DND-41 (cell line): Measurements from ENCODE around the gene ACSM6.

Experiments used
- EZH2 ChIP-seq: IDR thresholded peaks from 3 replicates; pipeline ENCODE4 v1.6.1; 2012; ENCODE audit warnings: borderline replicate concordance, low read depth, mild to moderate bottlenecking, moderate library complexity, low read length, inconsistent platforms; ENCODE audit not compliant: severe bottlenecking
- TF ChIP-seq, protein P1 (sequence below): IDR thresholded peaks from 2 replicates; pipeline ENCODE4 v1.5.1; 2012; ENCODE audit warnings: borderline replicate concordance, low read length, moderate library complexity, mild to moderate bottlenecking; ENCODE audit not compliant: poor library complexity, severe bottlenecking; ENCODE audit errors: extremely low read depth

DNA sequence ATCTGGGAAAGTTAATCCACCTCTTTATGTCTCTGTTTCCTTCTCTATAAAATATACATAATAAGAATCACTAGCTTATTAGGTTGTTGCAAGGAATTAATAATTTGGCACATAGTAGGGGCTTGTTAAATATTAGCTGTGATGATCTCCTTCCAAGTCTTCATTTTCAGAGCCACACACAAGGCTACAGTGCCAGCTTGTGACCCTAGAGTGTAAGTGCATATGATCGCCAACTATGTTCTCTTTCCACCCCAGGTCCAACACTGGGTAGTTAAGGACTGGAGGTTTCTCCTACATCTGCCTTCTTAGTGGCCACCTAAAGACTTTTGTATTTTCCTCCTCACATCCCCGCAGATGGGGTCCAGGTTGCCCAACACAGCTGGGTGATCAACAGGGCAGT, 17.9 kb upstream of the ACSM6 start:
- TF ChIP-seq EZH2 = no peak
- TF ChIP-seq, protein P1, sequence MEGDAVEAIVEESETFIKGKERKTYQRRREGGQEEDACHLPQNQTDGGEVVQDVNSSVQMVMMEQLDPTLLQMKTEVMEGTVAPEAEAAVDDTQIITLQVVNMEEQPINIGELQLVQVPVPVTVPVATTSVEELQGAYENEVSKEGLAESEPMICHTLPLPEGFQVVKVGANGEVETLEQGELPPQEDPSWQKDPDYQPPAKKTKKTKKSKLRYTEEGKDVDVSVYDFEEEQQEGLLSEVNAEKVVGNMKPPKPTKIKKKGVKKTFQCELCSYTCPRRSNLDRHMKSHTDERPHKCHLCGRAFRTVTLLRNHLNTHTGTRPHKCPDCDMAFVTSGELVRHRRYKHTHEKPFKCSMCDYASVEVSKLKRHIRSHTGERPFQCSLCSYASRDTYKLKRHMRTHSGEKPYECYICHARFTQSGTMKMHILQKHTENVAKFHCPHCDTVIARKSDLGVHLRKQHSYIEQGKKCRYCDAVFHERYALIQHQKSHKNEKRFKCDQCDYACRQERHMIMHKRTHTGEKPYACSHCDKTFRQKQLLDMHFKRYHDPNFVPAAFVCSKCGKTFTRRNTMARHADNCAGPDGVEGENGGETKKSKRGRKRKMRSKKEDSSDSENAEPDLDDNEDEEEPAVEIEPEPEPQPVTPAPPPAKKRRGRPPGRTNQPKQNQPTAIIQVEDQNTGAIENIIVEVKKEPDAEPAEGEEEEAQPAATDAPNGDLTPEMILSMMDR = no peak
